IMR-90 (cell line): ENCODE data around the gene OR1M1. TPM values are rescaled to one million over a fixed set of nuclear protein-coding genes. Genes with fewer than 3 reads are reported as not detected.

Experiments
- ATAC-seq: fragments of 200-7000 bp; cut with Tn5 transposase; 2 replicates; pipeline ENCODE4 v1.9.1; 2020; ENCODE audit warnings: low read depth, mild to moderate bottlenecking, moderate library complexity
- BruUV-seq: library from RNA; stranded (reverse); fragments of 400-500 nt; replicated peaks from 2 replicates; lab custom pipeline; 2021; lab: Mats Ljungman, UMichigan
- CTCF ChIA-PET: fragments of 300-600 bp; formaldehyde crosslinking; extraction: SDS; loops from one replicate; lab custom pipeline; 2021; ENCODE audit warnings: antibody characterized with exemption; lab: Yijun Ruan, JAX
- POLR2A ChIA-PET: fragments of 300-600 bp; sonication (Branson Sonifier 250); formaldehyde crosslinking; loops from one replicate; lab custom pipeline; 2022; ENCODE audit warnings: antibody characterized with exemption; ENCODE audit not compliant: unreplicated experiment; lab: Charles Lee
- DNase-seq: peaks from one replicate; pipeline ENCODE4 v3.0.0; 2013
- H2AFZ ChIP-seq: replicated peaks from 2 replicates; pipeline ENCODE3; 2013; ENCODE audit warnings: low read length, mild to moderate bottlenecking; ENCODE audit not compliant: poor library complexity
- H2AK5ac ChIP-seq: 2 replicates; pipeline ENCODE4 v1.6.1; 2013; ENCODE audit warnings: low read depth, low read length, inconsistent platforms
- H2AK9ac ChIP-seq: replicated peaks from 2 replicates; pipeline ENCODE3; 2013; ENCODE audit warnings: mild to moderate bottlenecking, low read depth, low read length, moderate library complexity; ENCODE audit not compliant: poor library complexity
- H2BK120ac ChIP-seq: 2 replicates; pipeline ENCODE4 v1.6.1; 2013; ENCODE audit warnings: low read depth, low read length, inconsistent platforms
- H2BK15ac ChIP-seq: 3 replicates; pipeline ENCODE4 v1.6.1; 2013; ENCODE audit warnings: low read depth, low read length, inconsistent platforms
- H2BK20ac ChIP-seq: 2 replicates; pipeline ENCODE4 v1.6.1; 2013; ENCODE audit warnings: low read depth, mild to moderate bottlenecking, inconsistent platforms, low read length, moderate library complexity
- H2BK5ac ChIP-seq: 2 replicates; pipeline ENCODE4 v1.6.1; 2013; ENCODE audit warnings: mild to moderate bottlenecking, low read depth, low read length, inconsistent platforms; ENCODE audit not compliant: poor library complexity, severe bottlenecking
- H3K14ac ChIP-seq: replicated peaks from 2 replicates; pipeline ENCODE4 v1.6.1; 2013; ENCODE audit warnings: low read depth, low read length, inconsistent platforms
- H3K18ac ChIP-seq: 2 replicates; pipeline ENCODE4 v1.6.1; 2013; ENCODE audit warnings: low read depth, low read length, control low read depth
- H3K23ac ChIP-seq: 2 replicates; pipeline ENCODE4 v1.6.1; 2013; ENCODE audit warnings: low read depth, low read length, inconsistent platforms
- H3K27ac ChIP-seq: 2 replicates; pipeline ENCODE4 v1.5.1; 2013; ENCODE audit warnings: mild to moderate bottlenecking, control low read depth, low read length; ENCODE audit not compliant: insufficient read depth
- H3K27me3 ChIP-seq: 2 replicates; pipeline ENCODE4 v1.6.1; 2013; ENCODE audit warnings: low read length; ENCODE audit not compliant: control insufficient read depth, insufficient read depth
- H3K36me3 ChIP-seq: 2 replicates; pipeline ENCODE4 v1.6.1; 2013; ENCODE audit warnings: low read length, mixed read lengths; ENCODE audit not compliant: control insufficient read depth, insufficient read depth
- H3K4ac ChIP-seq: 2 replicates; pipeline ENCODE4 v1.6.1; 2013; ENCODE audit warnings: low read depth, low read length, inconsistent platforms
- H3K4me1 ChIP-seq: 2 replicates; pipeline ENCODE4 v1.6.1; 2013; ENCODE audit warnings: low read length, mixed read lengths; ENCODE audit not compliant: control insufficient read depth, insufficient read depth
- H3K4me2 ChIP-seq: 2 replicates; pipeline ENCODE4 v1.6.1; 2013; ENCODE audit warnings: low read depth, mild to moderate bottlenecking, control low read depth, low read length, moderate library complexity
- H3K4me3 ChIP-seq: 2 replicates; pipeline ENCODE4 v1.5.1; 2013; ENCODE audit warnings: low read depth, mild to moderate bottlenecking, control low read depth, low read length, moderate library complexity; ENCODE audit not compliant: insufficient read depth
- H3K56ac ChIP-seq: 2 replicates; pipeline ENCODE4 v1.6.1; 2013; ENCODE audit warnings: low read length, inconsistent platforms; ENCODE audit not compliant: insufficient read depth; ENCODE audit errors: extremely low read depth
- H3K79me1 ChIP-seq, 2 experiments: 2 replicates each; pipeline ENCODE4 v1.6.1; 2013; ENCODE audit warnings: low read length in 2 of 2, inconsistent platforms in 1 of 2, low read depth in 1 of 2
- H3K9ac ChIP-seq: 2 replicates; pipeline ENCODE4 v1.6.1; 2013; ENCODE audit warnings: low read depth, low read length, control low read depth
- H3K9me1 ChIP-seq: 2 replicates; pipeline ENCODE4 v1.6.1; 2013; ENCODE audit warnings: low read length, inconsistent platforms; ENCODE audit not compliant: insufficient read depth
- H3K9me3 ChIP-seq: 2 replicates; pipeline ENCODE4 v1.6.1; 2013; ENCODE audit warnings: low read length; ENCODE audit not compliant: control insufficient read depth, insufficient read depth
- H4K20me1 ChIP-seq: 2 replicates; pipeline ENCODE4 v1.6.1; 2013; ENCODE audit warnings: low read length, inconsistent platforms; ENCODE audit not compliant: insufficient read depth
- H4K5ac ChIP-seq: 2 replicates; pipeline ENCODE4 v1.6.1; 2013; ENCODE audit warnings: mild to moderate bottlenecking, low read depth, low read length, control low read depth
- H4K8ac ChIP-seq, 2 experiments: 2 replicates each; pipeline ENCODE4 v1.6.1; 2013; ENCODE audit warnings: low read depth in 2 of 2, low read length in 2 of 2, control low read depth in 1 of 2, inconsistent platforms in 1 of 2
- H4K91ac ChIP-seq: 2 replicates; pipeline ENCODE4 v1.6.1; 2013; ENCODE audit warnings: low read depth, low read length, inconsistent platforms; ENCODE audit not compliant: insufficient read depth
- BHLHE40 ChIP-seq: fragments of 150-350 bp; IDR thresholded peaks from 2 replicates; pipeline ENCODE4 v1.6.1; 2016; ENCODE audit warnings: mild to moderate bottlenecking, low read depth, low read length
- CEBPB ChIP-seq: IDR thresholded peaks from 2 replicates; pipeline ENCODE4 v1.6.1; 2012; ENCODE audit warnings: low read depth, low read length, improper control_type of control experiment
- CHD1 ChIP-seq: IDR thresholded peaks from 2 replicates; pipeline ENCODE4 v1.6.1; 2012; ENCODE audit warnings: low read depth, low read length, improper control_type of control experiment
- FOS ChIP-seq: fragments of 150-350 bp; IDR thresholded peaks from 2 replicates; pipeline ENCODE4 v1.6.1; 2016; ENCODE audit warnings: low read depth, low read length
- MAFK ChIP-seq: IDR thresholded peaks from 2 replicates; pipeline ENCODE4 v1.6.1; 2012; ENCODE audit warnings: low read depth, low read length, improper control_type of control experiment
- MAZ ChIP-seq: IDR thresholded peaks from 2 replicates; pipeline ENCODE4 v1.6.1; 2012; ENCODE audit warnings: low read depth, mild to moderate bottlenecking, low read length, improper control_type of control experiment, moderate library complexity, borderline replicate concordance
- MXI1 ChIP-seq: IDR thresholded peaks from 2 replicates; pipeline ENCODE4 v1.6.1; 2012; ENCODE audit warnings: low read depth, mild to moderate bottlenecking, low read length, moderate library complexity, borderline replicate concordance
- NFE2L2 ChIP-seq: fragments of 150-350 bp; IDR thresholded peaks from 2 replicates; pipeline ENCODE4 v1.6.1; 2016; ENCODE audit warnings: low read depth, mild to moderate bottlenecking, low read length
- POLR2A ChIP-seq: IDR thresholded peaks from 2 replicates; pipeline ENCODE4 v1.6.1; 2012; ENCODE audit warnings: mild to moderate bottlenecking, low read depth, low read length
- RAD21 ChIP-seq: IDR thresholded peaks from 2 replicates; pipeline ENCODE4 v1.6.1; 2012; ENCODE audit warnings: low read length, improper control_type of control experiment
- RCOR1 ChIP-seq: IDR thresholded peaks from 2 replicates; pipeline ENCODE4 v1.6.1; 2012; ENCODE audit warnings: mild to moderate bottlenecking, low read length, improper control_type of control experiment; ENCODE audit not compliant: insufficient replicate concordance
- RFX5 ChIP-seq: IDR thresholded peaks from 2 replicates; pipeline ENCODE4 v1.8.0; 2012; ENCODE audit warnings: low read depth, mild to moderate bottlenecking, low read length, moderate library complexity
- SMC3 ChIP-seq: fragments of 150-350 bp; IDR thresholded peaks from 2 replicates; pipeline ENCODE4 v1.6.1; 2016; ENCODE audit warnings: low read depth, mild to moderate bottlenecking, antibody characterized with exemption, low read length, moderate library complexity
- USF2 ChIP-seq: fragments of 150-350 bp; IDR thresholded peaks from 2 replicates; pipeline ENCODE4 v1.6.1; 2017; ENCODE audit warnings: mild to moderate bottlenecking, antibody characterized with exemption, low read length, low read depth
- WGBS, 2 experiments: methylation state at CpG; one replicate each; pipeline versions ENCODE4 v1.1.5 to v1.1.7; 2013; ENCODE audit warnings: missing lambda C conversion rate in 2 of 2; ENCODE audit not compliant: insufficient read length in 1 of 2; ENCODE audit errors: extremely low coverage in 2 of 2; 5-methylcytosine and 5-hydroxymethylcytosine counted together
- dilution Hi-C: fragments of 300-500 bp; cut with HindIII; formaldehyde crosslinking; loops from one replicate; pipeline ENCODE4 v1.14.3; 2018; ENCODE audit warnings: low sequenced_read_pairs; ENCODE audit not compliant: unreplicated experiment
- in situ Hi-C: fragments of 300-500 bp; cut with MboI; formaldehyde crosslinking; loops from 3 replicates; pipeline ENCODE4 v1.14.3; 2019; ENCODE audit warnings: low sequenced_read_pairs, inconsistent platforms, mixed read lengths
- intact Hi-C: fragments of 100-400 bp; cut with micrococcal nuclease; formaldehyde crosslinking; loops from 2 replicates; pipeline ENCODE4 v1.10.0; 2022
- polyA plus RNA-seq, 3 experiments: library from polyadenylated mRNA; depleted of rRNA; stranded (reverse); fragments of >200 nt; gene quantifications; 2 replicates each; pipeline ENCODE4 v1.2.3, GENCODE V29; 2012; ENCODE audit warnings: low replicate concordance in 1 of 3
- total RNA-seq: library from RNA; depleted of rRNA; stranded (reverse); fragments of >200 nt; gene quantifications from 2 replicates; pipeline ENCODE4 v1.2.3, GENCODE V29; 2012
- TF ChIP-seq, protein P1 (sequence below): conservative IDR thresholded peaks from 2 replicates; pipeline ENCODE4 v1.5.1; 2012; ENCODE audit warnings: mild to moderate bottlenecking, low read depth, low read length, improper control_type of control experiment
- TF ChIP-seq, protein P2 (sequence below): fragments of 150-350 bp; IDR thresholded peaks from 2 replicates; pipeline ENCODE4 v1.6.1; 2016; ENCODE audit warnings: low read depth, mild to moderate bottlenecking, low read length, moderate library complexity, borderline replicate concordance

The OR1M1 gene
- total and polyA plus RNA-seq, 2 of the 4 experiments (the other 2 are of a cell fraction) = not detected

GRCh38 chr19:9054207-9054606 lies 32.7 kb upstream of the OR1M1 start:
- no peak overlapping the region for H3K14ac ChIP-seq
- H2BK20ac ChIP-seq = no peak overlapping the region
- WGBS, 2 experiments = 80% methylated on average over 1 of the region's 8 CpGs; no CpG with 5 or more reads in 1 of the 2 experiments
- CTCF ChIA-PET = no interaction called here
- H3K9me3 ChIP-seq = peaks cover 13% of the 10 kb centered on the region
- H3K36me3 ChIP-seq = no peaks in the 10 kb centered on the region
- no peaks in the 10 kb centered on the region for H4K20me1 ChIP-seq
- H3K18ac ChIP-seq = no peak overlapping the region
- no TSS peak for BruUV-seq
- H2AK9ac ChIP-seq = no peak overlapping the region
- no peak for ATAC-seq
- H3K4me2 ChIP-seq = no peak overlapping the region
- H2AFZ ChIP-seq = no peak overlapping the region
- H4K91ac ChIP-seq = no peak overlapping the region
- H3K9ac ChIP-seq = no peak overlapping the region
- H3K23ac ChIP-seq = no peak overlapping the region
- no peak overlapping the region for H2BK5ac ChIP-seq
- no peak overlapping the region for H2BK15ac ChIP-seq
- no peaks in the 10 kb centered on the region for H3K4me1 ChIP-seq
- intact Hi-C loops (no loop called here), in situ Hi-C loops (no loop called here), dilution Hi-C loops (no loop called here)
- POLR2A ChIA-PET = no interaction called here
- no peak overlapping the region for H3K27ac ChIP-seq
- H3K56ac ChIP-seq = no peak overlapping the region
- no peak overlapping the region for H4K5ac ChIP-seq
- no peak for DNase-seq
- TF ChIP-seq CEBPB (no peak), BHLHE40 (no peak), MAZ (no peak), NFE2L2 (no peak), SMC3 (no peak), MAFK (no peak), CHD1 (no peak), USF2 (no peak), FOS (no peak), MXI1 (no peak), RFX5 (no peak), RCOR1 (no peak), RAD21 (no peak), POLR2A (no peak)
- TF ChIP-seq, protein P1, sequence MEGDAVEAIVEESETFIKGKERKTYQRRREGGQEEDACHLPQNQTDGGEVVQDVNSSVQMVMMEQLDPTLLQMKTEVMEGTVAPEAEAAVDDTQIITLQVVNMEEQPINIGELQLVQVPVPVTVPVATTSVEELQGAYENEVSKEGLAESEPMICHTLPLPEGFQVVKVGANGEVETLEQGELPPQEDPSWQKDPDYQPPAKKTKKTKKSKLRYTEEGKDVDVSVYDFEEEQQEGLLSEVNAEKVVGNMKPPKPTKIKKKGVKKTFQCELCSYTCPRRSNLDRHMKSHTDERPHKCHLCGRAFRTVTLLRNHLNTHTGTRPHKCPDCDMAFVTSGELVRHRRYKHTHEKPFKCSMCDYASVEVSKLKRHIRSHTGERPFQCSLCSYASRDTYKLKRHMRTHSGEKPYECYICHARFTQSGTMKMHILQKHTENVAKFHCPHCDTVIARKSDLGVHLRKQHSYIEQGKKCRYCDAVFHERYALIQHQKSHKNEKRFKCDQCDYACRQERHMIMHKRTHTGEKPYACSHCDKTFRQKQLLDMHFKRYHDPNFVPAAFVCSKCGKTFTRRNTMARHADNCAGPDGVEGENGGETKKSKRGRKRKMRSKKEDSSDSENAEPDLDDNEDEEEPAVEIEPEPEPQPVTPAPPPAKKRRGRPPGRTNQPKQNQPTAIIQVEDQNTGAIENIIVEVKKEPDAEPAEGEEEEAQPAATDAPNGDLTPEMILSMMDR = no peak
- TF ChIP-seq, protein P2, sequence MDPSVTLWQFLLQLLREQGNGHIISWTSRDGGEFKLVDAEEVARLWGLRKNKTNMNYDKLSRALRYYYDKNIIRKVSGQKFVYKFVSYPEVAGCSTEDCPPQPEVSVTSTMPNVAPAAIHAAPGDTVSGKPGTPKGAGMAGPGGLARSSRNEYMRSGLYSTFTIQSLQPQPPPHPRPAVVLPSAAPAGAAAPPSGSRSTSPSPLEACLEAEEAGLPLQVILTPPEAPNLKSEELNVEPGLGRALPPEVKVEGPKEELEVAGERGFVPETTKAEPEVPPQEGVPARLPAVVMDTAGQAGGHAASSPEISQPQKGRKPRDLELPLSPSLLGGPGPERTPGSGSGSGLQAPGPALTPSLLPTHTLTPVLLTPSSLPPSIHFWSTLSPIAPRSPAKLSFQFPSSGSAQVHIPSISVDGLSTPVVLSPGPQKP = no peak
- no peaks in the 10 kb centered on the region for H3K9me1 ChIP-seq
- H3K79me1 ChIP-seq = no peaks in the 10 kb centered on the region
- H2AK5ac ChIP-seq = no peak overlapping the region
- H2BK120ac ChIP-seq = no peak overlapping the region
- H3K4me3 ChIP-seq = no peak overlapping the region
- no peak overlapping the region for H4K8ac ChIP-seq
- H3K27me3 ChIP-seq = no peaks in the 10 kb centered on the region
- H3K4ac ChIP-seq = no peak overlapping the region
